Neural progenitor cell (in vitro differentiated cells): Measurements from ENCODE around the gene RYR3.

Source experiments
- CTCF ChIP-seq: fragments of 200-600 bp; sonication (generic); IDR thresholded peaks from 2 replicates; pipeline ENCODE4 v1.5.1; 2017; ENCODE audit warnings: antibody characterized with exemption, mild to moderate bottlenecking
- EZH2 ChIP-seq: fragments of 200-600 bp; sonication (generic); IDR thresholded peaks from 2 replicates; pipeline ENCODE4 v1.6.1; 2017; ENCODE audit warnings: antibody characterized with exemption, mild to moderate bottlenecking, moderate library complexity

GRCh38 chr15:33551860-33552259 lies 241.1 kb downstream of the RYR3 start:
- TF ChIP-seq CTCF (no peak), EZH2 (no peak)
